HUES48 (cell line): ENCODE measurements around the gene GBX2.
"Not testable (repeated sequence)": the region's sequence is repeated elsewhere in the genome, so short reads cannot be mapped to it uniquely, and the experiment has no call there.

Source experiments
- H3K27ac ChIP-seq: one replicate; pipeline ENCODE4 v1.7.0; 2013; ENCODE audit warnings: low read depth, low read length, inconsistent platforms
- H3K27me3 ChIP-seq: 2 replicates; pipeline ENCODE4 v1.6.1; 2013; ENCODE audit warnings: mild to moderate bottlenecking, low read length; ENCODE audit not compliant: control insufficient read depth, insufficient read depth
- H3K36me3 ChIP-seq: 2 replicates; pipeline ENCODE4 v1.6.1; 2013; ENCODE audit warnings: low read length; ENCODE audit not compliant: control insufficient read depth, insufficient read depth
- H3K4me1 ChIP-seq: 2 replicates; pipeline ENCODE4 v1.6.1; 2013; ENCODE audit warnings: mild to moderate bottlenecking, low read length; ENCODE audit not compliant: control insufficient read depth, insufficient read depth
- H3K4me3 ChIP-seq: 2 replicates; pipeline ENCODE4 v1.5.1; 2013; ENCODE audit warnings: mild to moderate bottlenecking, low read depth, low read length
- H3K9ac ChIP-seq: 2 replicates; pipeline ENCODE4 v1.6.1; 2013; ENCODE audit warnings: mild to moderate bottlenecking, low read depth, low read length, moderate library complexity
- H3K9me3 ChIP-seq: 2 replicates; pipeline ENCODE4 v1.6.1; 2013; ENCODE audit warnings: low read length; ENCODE audit not compliant: control insufficient read depth, insufficient read depth

Gene GBX2

DNA sequence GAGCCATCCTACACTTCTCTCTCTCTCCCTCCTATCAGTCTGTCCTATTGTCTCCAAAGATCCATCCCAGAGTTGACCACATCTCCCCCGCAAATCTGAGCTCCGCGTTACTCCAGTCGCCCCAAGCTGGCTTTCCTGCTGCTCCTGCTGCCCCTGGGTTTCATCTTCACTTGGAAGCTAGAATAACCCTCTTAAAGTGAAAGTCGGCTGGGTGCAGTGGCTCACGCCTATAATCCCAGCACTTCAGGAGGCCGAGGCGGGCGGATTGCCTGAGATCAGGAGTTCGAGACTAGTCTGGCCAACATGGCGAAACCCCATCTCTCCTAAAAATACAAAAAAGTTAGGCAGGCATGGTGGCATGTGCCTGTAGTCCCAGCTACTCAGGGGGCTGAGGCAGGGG lies 26.6 kb downstream of the GBX2 start:
- H3K4me3 ChIP-seq, H3K27ac ChIP-seq, H3K4me1 ChIP-seq, H3K9me3 ChIP-seq, H3K27me3 ChIP-seq, H3K9ac ChIP-seq, H3K36me3 ChIP-seq: not testable (repeated sequence)

DNA sequence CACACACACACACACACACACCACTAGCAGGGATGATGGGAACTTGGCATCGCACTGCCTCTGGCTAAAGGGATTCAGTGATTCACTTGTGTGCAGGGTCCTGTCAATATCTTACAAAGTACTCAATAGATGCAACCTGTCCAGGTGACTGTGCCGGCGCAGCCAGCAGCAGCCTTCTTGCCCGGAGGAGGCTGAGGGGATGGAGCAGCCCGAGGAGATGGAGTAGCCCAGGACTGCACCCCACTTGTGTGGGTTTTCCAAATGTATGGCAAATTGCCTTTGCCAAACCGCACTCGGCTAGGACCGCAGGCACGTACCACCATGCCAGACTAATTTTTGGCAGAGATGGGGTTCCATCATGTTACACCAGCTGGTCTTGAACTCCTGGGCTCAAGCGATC lies 31.1 kb downstream of the GBX2 start:
- Histone ChIP-seq H3K4me3 (no peak overlapping the region), H3K27me3 (no peaks in the 10 kb centered on the region), H3K27ac (no peak overlapping the region), H3K4me1 (no peaks in the 10 kb centered on the region), H3K9ac (no peak overlapping the region), H3K9me3 (no peaks in the 10 kb centered on the region), H3K36me3 (no peaks in the 10 kb centered on the region)

DNA sequence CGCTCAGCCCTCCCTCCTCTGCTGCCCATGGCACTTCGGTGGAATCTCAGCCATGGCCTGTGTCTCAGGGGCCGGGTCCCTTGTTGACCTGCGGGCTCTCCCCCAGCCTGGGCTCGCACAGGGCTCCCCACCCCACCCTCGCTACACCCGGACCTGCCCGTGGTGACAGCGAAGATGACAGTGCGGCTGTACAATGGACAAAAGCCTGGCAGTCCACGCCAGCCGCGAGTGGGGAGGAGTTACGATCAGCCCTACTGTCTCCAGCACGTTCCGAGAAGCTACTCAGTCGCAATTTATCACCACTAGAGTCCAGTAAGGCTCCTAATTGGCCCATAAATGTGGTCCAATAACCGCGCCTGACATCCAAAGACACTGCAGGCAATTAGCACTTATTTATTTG lies 31.6 kb downstream of the GBX2 start:
- Histone ChIP-seq H3K9me3 (no peaks in the 10 kb centered on the region), H3K27me3 (no peaks in the 10 kb centered on the region), H3K4me1 (no peaks in the 10 kb centered on the region), H3K36me3 (no peaks in the 10 kb centered on the region), H3K4me3 (no peak overlapping the region), H3K27ac (no peak overlapping the region), H3K9ac (no peak overlapping the region)

DNA sequence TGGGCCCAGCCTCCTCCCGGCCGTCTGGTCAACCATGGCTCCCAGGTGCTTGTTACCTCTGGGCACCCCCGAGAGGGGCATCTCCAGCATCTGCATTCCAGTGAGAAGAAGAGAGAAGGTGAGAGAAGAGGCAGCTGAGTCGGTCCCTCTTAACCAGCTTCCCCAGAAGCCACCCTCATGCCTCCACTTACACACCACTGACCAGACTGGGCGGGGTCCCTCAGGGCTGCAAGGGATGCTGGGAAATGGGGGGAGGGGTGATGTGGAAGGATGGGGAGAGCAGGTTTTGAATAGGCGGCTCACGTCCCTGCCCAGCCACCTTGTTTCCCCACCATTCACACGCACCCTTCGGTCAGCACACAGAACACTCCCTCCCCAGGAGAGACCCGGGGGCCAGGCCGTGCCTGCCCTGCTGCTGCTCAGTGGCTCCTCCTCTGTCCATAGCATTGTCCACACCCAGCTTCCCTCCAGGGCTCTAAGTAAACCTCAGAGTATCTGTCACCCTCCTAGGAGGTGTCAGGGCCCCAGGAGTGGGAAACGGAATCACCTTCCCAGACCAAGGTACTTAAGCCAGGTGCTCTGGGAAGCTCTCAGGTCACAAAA lies 34.7 kb downstream of the GBX2 start:
- H3K27me3 ChIP-seq = no peaks in the 10 kb centered on the region
- no peaks in the 10 kb centered on the region for H3K9me3 ChIP-seq

DNA sequence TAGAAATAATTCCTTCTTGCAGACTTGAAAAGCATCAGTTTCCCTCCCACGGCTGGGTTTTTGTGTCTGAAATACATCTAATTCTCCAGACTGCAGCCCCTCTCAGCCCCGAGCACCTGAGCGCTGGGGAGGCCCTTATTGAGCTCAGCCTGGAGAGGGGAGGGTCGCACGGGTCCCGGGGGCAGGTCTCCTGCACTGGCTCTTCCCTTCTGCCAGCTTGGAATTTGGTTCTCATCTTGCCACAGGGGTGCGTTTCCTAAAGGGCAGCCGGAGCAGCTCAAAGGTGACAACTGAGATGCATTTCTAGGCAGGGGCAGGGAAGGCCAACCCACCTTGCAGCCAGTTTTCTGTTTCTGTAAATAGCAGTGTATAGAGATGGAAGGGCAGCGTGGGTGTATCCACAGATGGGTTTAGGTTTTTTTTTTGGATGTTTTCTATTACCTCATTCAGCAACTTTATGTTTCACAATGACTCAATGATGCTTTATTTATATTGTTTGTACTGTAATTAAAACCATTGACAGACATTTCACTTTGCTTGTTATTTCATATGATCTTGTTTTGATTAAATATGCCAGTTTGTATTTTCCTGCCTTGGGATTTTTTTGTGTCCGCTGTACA lies 37.0 kb downstream of the GBX2 start:
- Histone ChIP-seq H3K4me1 (peaks cover 13% of the 10 kb centered on the region; the same call in 1 of the 2 replicates), H3K4me3 (no peak overlapping the region), H3K9ac (no peak overlapping the region), H3K36me3 (no peaks in the 10 kb centered on the region), H3K27me3 (no peaks in the 10 kb centered on the region), H3K9me3 (no peaks in the 10 kb centered on the region), H3K27ac (no peak overlapping the region)

More for the DNA sequence above, 34.7 kb downstream of the GBX2 start:
- 0 out of 2 replicates have a peak, but pooled peaks cover 7% of the 10 kb centered on the region for H3K4me1 ChIP-seq
- H3K9ac ChIP-seq = no peak overlapping the region
- H3K36me3 ChIP-seq = no peaks in the 10 kb centered on the region
- H3K4me3 ChIP-seq = no peak overlapping the region
- H3K27ac ChIP-seq = no peak overlapping the region

DNA sequence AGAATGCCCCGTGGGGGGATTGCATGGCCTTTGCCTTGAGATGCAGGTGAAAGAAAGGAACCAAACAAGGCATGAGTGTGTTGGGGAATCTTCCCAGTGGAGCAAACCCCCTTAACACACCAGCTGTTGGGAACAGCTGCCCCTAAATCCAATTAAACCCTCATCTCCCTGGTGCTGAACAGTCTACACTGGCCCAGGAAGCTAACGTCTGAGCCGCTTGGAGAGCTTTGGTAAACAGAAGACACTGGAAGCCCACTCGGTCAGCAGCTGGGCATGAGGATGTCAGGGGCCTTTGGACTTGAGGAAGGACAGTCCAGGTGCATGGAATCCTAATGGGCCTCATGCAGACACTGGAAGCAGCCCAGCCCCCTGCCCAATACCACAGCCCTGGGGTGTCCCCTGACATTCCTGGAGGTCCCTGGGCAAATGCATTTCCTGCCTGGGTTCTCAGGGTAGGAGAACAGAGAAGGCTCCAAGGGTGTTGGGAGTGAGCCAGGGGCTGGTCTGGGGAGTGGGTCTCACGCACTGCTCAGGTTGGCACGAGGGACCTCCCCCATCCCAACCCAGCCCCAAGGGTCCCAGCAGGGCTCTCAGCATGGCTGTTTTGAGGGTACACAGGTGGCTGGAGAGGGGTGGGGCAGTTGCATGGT lies 37.7 kb downstream of the GBX2 start:
- Histone ChIP-seq H3K4me3 (no peak overlapping the region), H3K4me1 (peaks cover 13% of the 10 kb centered on the region; the same call in 1 of the 2 replicates), H3K9me3 (no peaks in the 10 kb centered on the region), H3K9ac (no peak overlapping the region), H3K36me3 (no peaks in the 10 kb centered on the region), H3K27ac (no peak overlapping the region), H3K27me3 (no peaks in the 10 kb centered on the region)

DNA sequence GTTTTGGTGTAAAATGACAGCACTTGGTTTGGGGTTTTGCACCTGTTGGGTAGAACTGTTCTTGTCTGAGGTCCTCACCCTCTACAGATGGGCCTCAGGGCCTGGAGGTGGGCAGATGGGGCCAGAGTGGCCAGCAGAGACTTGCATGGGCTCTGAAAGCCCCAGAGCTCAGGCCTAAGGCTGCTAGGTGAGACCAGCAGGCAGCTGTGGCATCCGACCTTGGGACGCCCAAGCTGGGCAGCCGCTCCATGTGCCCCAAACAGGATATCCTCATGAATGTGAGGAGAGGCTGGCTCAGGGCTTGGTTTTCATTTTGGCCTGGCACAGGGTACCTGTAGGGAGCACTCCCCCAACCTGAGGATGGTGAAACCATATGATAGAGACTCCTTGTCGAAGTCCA lies 38.3 kb downstream of the GBX2 start:
- Histone ChIP-seq H3K36me3 (no peaks in the 10 kb centered on the region), H3K27ac (no peak overlapping the region), H3K9ac (no peak overlapping the region), H3K4me1 (peaks cover 13% of the 10 kb centered on the region; the same call in 1 of the 2 replicates), H3K27me3 (no peaks in the 10 kb centered on the region), H3K9me3 (no peaks in the 10 kb centered on the region), H3K4me3 (no peak overlapping the region)

DNA sequence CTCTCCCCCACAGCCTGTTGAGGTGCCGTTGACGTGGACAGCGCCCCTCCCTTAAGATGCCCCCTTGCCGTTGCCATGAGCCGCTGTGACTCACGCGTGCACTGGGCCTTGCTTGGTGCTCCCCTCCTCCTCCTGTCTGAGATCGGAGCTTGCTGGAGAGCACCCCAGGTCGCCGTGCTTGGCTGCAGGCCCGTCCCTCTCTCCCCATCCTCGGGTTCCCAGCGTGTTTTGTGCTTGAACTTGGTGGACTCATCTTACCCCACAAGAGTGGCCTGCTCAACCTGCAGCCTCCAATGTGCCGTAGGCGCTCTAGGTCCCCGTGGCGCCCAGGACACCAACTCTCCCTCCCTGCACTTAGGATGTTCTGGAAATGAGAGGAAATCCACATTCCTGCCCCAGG lies 39.9 kb downstream of the GBX2 start:
- no peaks in the 10 kb centered on the region for H3K27me3 ChIP-seq
- no peak overlapping the region for H3K9ac ChIP-seq
- H3K4me1 ChIP-seq = peaks cover 13% of the 10 kb centered on the region; the same call in 1 of the 2 replicates
- no peak overlapping the region for H3K4me3 ChIP-seq
- 0 out of 2 replicates have a peak, but pooled peaks cover 6% of the 10 kb centered on the region for H3K36me3 ChIP-seq
- no peaks in the 10 kb centered on the region for H3K9me3 ChIP-seq
- no peak overlapping the region for H3K27ac ChIP-seq

DNA sequence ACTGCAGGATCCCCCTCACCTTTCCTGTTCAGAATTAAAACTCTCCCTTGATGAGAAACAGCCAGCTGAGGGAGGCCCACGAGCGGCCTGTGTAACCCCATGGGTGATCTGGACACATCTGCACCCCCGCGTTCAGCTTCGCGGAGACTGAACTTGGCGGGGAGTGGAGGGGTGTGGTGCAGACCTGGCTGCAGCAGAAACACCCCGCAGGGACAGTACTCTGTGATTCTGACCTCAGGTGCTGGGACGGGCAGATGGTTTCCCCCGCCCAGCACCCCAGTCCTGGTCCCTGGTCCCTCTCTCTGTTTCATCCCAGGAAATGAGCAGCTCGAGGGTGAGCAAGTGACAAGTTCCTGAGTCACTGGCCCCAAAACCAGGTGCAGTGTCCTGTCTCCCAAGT lies 41.2 kb downstream of the GBX2 start:
- 0 out of 2 replicates have a peak, but pooled peaks cover 6% of the 10 kb centered on the region for H3K36me3 ChIP-seq

DNA sequence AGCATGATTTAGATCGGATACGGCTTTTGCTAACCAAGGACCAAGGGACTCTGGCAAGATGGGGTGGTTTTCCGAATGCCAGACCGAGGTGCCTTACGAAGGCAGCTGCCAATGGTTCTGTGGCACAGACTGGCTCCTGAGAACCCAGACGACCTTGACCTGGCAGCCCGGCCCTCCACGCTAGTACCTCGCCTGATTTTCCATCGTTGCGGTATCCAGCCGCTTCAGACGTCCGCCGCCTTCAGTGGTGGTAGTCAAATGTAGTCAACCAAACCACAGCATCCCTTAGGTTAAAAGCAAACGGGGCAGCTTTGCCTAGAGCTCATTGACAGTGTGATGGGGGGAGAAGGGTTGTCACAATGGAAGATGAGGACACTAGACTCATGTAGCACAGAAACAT lies 42.6 kb downstream of the GBX2 start:
- H3K9me3 ChIP-seq = no peaks in the 10 kb centered on the region
- no peaks in the 10 kb centered on the region for H3K27me3 ChIP-seq
- H3K4me3 ChIP-seq = no peak overlapping the region
- 0 out of 2 replicates have a peak, but pooled peaks cover 6% of the 10 kb centered on the region for H3K36me3 ChIP-seq
- H3K9ac ChIP-seq = no peak overlapping the region
- no peak overlapping the region for H3K27ac ChIP-seq
- peaks cover 8% of the 10 kb centered on the region; the same call in 1 of the 2 replicates for H3K4me1 ChIP-seq

More for the DNA sequence above, 41.2 kb downstream of the GBX2 start:
- Histone ChIP-seq H3K4me1 (peaks cover 13% of the 10 kb centered on the region; the same call in 1 of the 2 replicates), H3K9me3 (no peaks in the 10 kb centered on the region), H3K9ac (no peak overlapping the region), H3K27me3 (no peaks in the 10 kb centered on the region), H3K27ac (no peak overlapping the region), H3K4me3 (no peak overlapping the region)
